22Rv1 (cell line): ENCODE data around the gene RPTOR.

Experiments
- ZFX ChIP-seq: fragments of 450-650 bp; IDR thresholded peaks from 2 replicates; pipeline ENCODE4 v1.6.1; 2017; ENCODE audit warnings: antibody characterized with exemption, borderline replicate concordance
- TF ChIP-seq, protein P1 (sequence below): fragments of 450-650 bp; IDR thresholded peaks from 2 replicates; pipeline ENCODE4 v1.5.1; 2017; ENCODE audit warnings: mild to moderate bottlenecking

- TF ChIP-seq, protein P1, sequence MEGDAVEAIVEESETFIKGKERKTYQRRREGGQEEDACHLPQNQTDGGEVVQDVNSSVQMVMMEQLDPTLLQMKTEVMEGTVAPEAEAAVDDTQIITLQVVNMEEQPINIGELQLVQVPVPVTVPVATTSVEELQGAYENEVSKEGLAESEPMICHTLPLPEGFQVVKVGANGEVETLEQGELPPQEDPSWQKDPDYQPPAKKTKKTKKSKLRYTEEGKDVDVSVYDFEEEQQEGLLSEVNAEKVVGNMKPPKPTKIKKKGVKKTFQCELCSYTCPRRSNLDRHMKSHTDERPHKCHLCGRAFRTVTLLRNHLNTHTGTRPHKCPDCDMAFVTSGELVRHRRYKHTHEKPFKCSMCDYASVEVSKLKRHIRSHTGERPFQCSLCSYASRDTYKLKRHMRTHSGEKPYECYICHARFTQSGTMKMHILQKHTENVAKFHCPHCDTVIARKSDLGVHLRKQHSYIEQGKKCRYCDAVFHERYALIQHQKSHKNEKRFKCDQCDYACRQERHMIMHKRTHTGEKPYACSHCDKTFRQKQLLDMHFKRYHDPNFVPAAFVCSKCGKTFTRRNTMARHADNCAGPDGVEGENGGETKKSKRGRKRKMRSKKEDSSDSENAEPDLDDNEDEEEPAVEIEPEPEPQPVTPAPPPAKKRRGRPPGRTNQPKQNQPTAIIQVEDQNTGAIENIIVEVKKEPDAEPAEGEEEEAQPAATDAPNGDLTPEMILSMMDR: no peak
- no peak for TF ChIP-seq ZFX
These were observed 151.8 kb downstream of the RPTOR start for GRCh38 chr17:80696456-80696855.
